Activated effector memory CD4-positive, alpha-beta T cell treated with Interleukin-2 at 50 U/mL for 16 hours (primary cell): ENCODE data around the gene PRKCH.
"Not testable (repeated sequence)": the region's sequence is repeated elsewhere in the genome, so short reads cannot be mapped to it uniquely, and the experiment has no call there.

Experiments
- DNase-seq: peaks from one replicate; pipeline ENCODE4 v3.0.0-alpha.2; 2020

Gene PRKCH

GRCh38 chr14:61396694-61397093, 75.3 kb downstream of the PRKCH start:
- DNase-seq: no peak

- no peak for DNase-seq
Observed at GRCh38 chr14:61397615-61398014, 76.2 kb downstream of the PRKCH start.

GRCh38 chr14:61398221-61398620, 76.8 kb downstream of the PRKCH start:
- no peak for DNase-seq

- no peak for DNase-seq
Observed at GRCh38 chr14:61399365-61399764, 78.0 kb downstream of the PRKCH start.

- no peak for DNase-seq
Observed at GRCh38 chr14:61401461-61401860, 80.1 kb downstream of the PRKCH start.

- DNase-seq: no peak
Observed at GRCh38 chr14:61403411-61403810, 82.0 kb downstream of the PRKCH start.

GRCh38 chr14:61404637-61405036, 83.3 kb downstream of the PRKCH start:
- DNase-seq: no peak

- no peak for DNase-seq
Observed at GRCh38 chr14:61406198-61406597, 84.8 kb downstream of the PRKCH start.

- DNase-seq: no peak
Observed at GRCh38 chr14:61406675-61407074, 85.3 kb downstream of the PRKCH start.

GRCh38 chr14:61408498-61408897, 87.1 kb downstream of the PRKCH start:
- DNase-seq: no peak

GRCh38 chr14:61409782-61410181, 88.4 kb downstream of the PRKCH start:
- DNase-seq: no peak

GRCh38 chr14:61415934-61416333, 94.6 kb downstream of the PRKCH start:
- not testable (repeated sequence) for DNase-seq

GRCh38 chr14:61416591-61416990, 95.2 kb downstream of the PRKCH start:
- DNase-seq: no peak

- DNase-seq: no peak
Observed at GRCh38 chr14:61417141-61417540, 95.8 kb downstream of the PRKCH start.

- DNase-seq: no peak
Observed at GRCh38 chr14:61417883-61418455, 96.6 kb downstream of the PRKCH start.

- DNase-seq: no peak
Observed at GRCh38 chr14:61418746-61419145, 97.4 kb downstream of the PRKCH start.

GRCh38 chr14:61419201-61419600, 97.8 kb downstream of the PRKCH start:
- no peak for DNase-seq

GRCh38 chr14:61420326-61420725, 98.9 kb downstream of the PRKCH start:
- DNase-seq: no peak

- no peak for DNase-seq
Observed at GRCh38 chr14:61421212-61421923, 100.0 kb downstream of the PRKCH start.

GRCh38 chr14:61426048-61426447, 104.7 kb downstream of the PRKCH start:
- DNase-seq: no peak

- DNase-seq: no peak
Observed at GRCh38 chr14:61428261-61428660, 106.9 kb downstream of the PRKCH start.

GRCh38 chr14:61429316-61429715, 107.9 kb downstream of the PRKCH start:
- DNase-seq: no peak

- DNase-seq: no peak
Observed at GRCh38 chr14:61430066-61430757, 108.8 kb downstream of the PRKCH start.

- DNase-seq: no peak
Observed at GRCh38 chr14:61433169-61433568, 111.8 kb downstream of the PRKCH start.
